HG03108 (cell line): ENCODE results near the gene ORC5.
"Not testable (repeated sequence)": the region's sequence is repeated elsewhere in the genome, so short reads cannot be mapped to it uniquely, and the experiment has no call there.

ENCODE experiments used
- ATAC-seq: cut with Tn5 transposase; IDR thresholded peaks from one replicate; pipeline ENCODE4 v1.9.1; 2021; ENCODE audit warnings: moderate library complexity; ENCODE audit not compliant: unreplicated experiment

ORC5 gene

GRCh38 chr7:104207731-104208420 lies at the start of gene ORC5:
TSS of gene ORC5 (minus strand) at chr7:104208013. CDS start at chr7:104207904, 109 bp downstream.
- peak; percentile 100 for ATAC-seq

GRCh38 chr7:104255616-104256015 lies 47.8 kb upstream of the ORC5 start:
- no peak for ATAC-seq

GRCh38 chr7:104255194-104255593 lies 47.4 kb upstream of the ORC5 start:
- no peak for ATAC-seq

GRCh38 chr7:104254696-104255095 lies 46.9 kb upstream of the ORC5 start:
- ATAC-seq = no peak

- no peak for ATAC-seq
Measured at GRCh38 chr7:104252409-104253134, 44.8 kb upstream of the ORC5 start.

GRCh38 chr7:104242638-104243037 lies 34.8 kb upstream of the ORC5 start:
- no peak for ATAC-seq

GRCh38 chr7:104241538-104242209 lies 33.9 kb upstream of the ORC5 start:
- no peak for ATAC-seq

GRCh38 chr7:104241135-104241534 lies 33.3 kb upstream of the ORC5 start:
- no peak for ATAC-seq

GRCh38 chr7:104240401-104240800 lies 32.6 kb upstream of the ORC5 start:
- no peak for ATAC-seq

GRCh38 chr7:104234990-104235389 lies 27.2 kb upstream of the ORC5 start:
- not testable (repeated sequence) for ATAC-seq

GRCh38 chr7:104231054-104232046 lies 23.5 kb upstream of the ORC5 start:
- peak; percentile 78 for ATAC-seq

GRCh38 chr7:104230606-104231005 lies 22.8 kb upstream of the ORC5 start:
- no peak for ATAC-seq

GRCh38 chr7:104228442-104228841 lies 20.6 kb upstream of the ORC5 start:
- ATAC-seq = no peak

GRCh38 chr7:104225451-104225850 lies 17.6 kb upstream of the ORC5 start:
- ATAC-seq = no peak

GRCh38 chr7:104217620-104218019 lies 9.8 kb upstream of the ORC5 start:
- no peak for ATAC-seq

GRCh38 chr7:104209063-104209462 lies 1.2 kb upstream of the ORC5 start:
- ATAC-seq = no peak

GRCh38 chr7:104208421-104208780 lies 588 bp upstream of the ORC5 start:
- no peak for ATAC-seq

GRCh38 chr7:104207348-104207730 lies 474 bp downstream of the ORC5 start:
- peak; percentile 14 for ATAC-seq

- no peak for ATAC-seq
Measured at GRCh38 chr7:104206841-104207240, 972 bp downstream of the ORC5 start.

GRCh38 chr7:104198673-104199278 lies 9.0 kb downstream of the ORC5 start:
- ATAC-seq = no peak
